ENCODE data around the gene VCL. TPM values are rescaled to one million over a fixed set of nuclear protein-coding genes. Genes with fewer than 3 reads are reported as not detected.

The VCL gene
- total and polyA plus RNA-seq, 9 of the 15 experiments (the other 6 are each of a cell fraction or from before 2014, with no cell fraction given), result 29.8 to 186 (median 76.4) TPM

DNA sequence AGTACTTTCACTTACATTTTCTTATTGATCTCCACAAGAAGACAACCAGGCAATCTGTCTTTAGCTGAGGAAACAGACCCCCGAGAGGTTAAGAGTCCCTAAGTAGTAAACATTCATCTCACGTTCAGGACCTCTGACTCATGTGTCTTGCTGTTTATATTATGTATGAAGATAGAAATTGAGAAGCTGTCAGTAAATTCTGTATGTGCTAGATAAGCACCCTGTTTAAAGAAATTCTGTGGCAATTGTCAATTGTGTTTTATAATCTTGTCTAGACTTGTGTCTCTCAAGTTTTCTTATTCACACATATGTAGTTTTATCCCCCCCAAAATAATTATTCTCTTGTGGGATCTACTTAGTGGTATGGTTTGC lies 167.6 kb downstream of the VCL start (continued):
- TF ChIP-seq BHLHE40 (IDR thresholded peaks at IDR 0.05; ENCODE audit: low read length) (peak; percentile 61; the same call in 1 of the 2 replicates), NBN (IDR thresholded peaks at IDR 0.05; ENCODE audit: low read depth) (no peak), CBFA2T2 (conservative IDR thresholded peaks at IDR 0.05) (peak; percentile 47; the same call in 1 of the 2 replicates), SMAD4 (CRISPR knock-in tag; conservative IDR thresholded peaks at IDR 0.05) (peak; percentile 78), TCF3 (CRISPR knock-in tag; IDR thresholded peaks at IDR 0.05) (peak; percentile 53), SMARCE1 (IDR thresholded peaks at IDR 0.05) (peak; percentile 63; the same call in 1 of the 2 replicates), ZKSCAN8 (CRISPR knock-in tag; IDR thresholded peaks at IDR 0.05) (no peak), KAT8 (IDR thresholded peaks at IDR 0.05; ENCODE audit: low read depth) (no peak), NELFE (IDR thresholded peaks at IDR 0.05; ENCODE audit: insufficient read depth, insufficient read length) (no peak), RBM17 (IDR thresholded peaks at IDR 0.05; ENCODE audit: borderline replicate concordance, low read depth, low read length) (no peak), CBX2 (IDR thresholded peaks at IDR 0.05; ENCODE audit: insufficient read depth, low read length, poor library complexity, severe bottlenecking) (no peak), CEBPB (tag; IDR thresholded peaks at IDR 0.05) (no peak), FOSL1 (tag; conservative IDR thresholded peaks at IDR 0.05) (peak; percentile 57), ZBTB8A (IDR thresholded peaks at IDR 0.05; ENCODE audit: partially characterized antibody) (no peak), JUND (IDR thresholded peaks at IDR 0.05; ENCODE audit: borderline replicate concordance, low read depth, low read length) (0 out of 2 replicates have a peak, but pooled peaks have one; percentile 21), JUND (tag; IDR thresholded peaks at IDR 0.05; ENCODE audit: borderline replicate concordance, low read depth, low read length) (no peak), ZNF655 (CRISPR knock-in tag; IDR thresholded peaks at IDR 0.05) (no peak), ZEB2 (IDR thresholded peaks at IDR 0.05) (no peak), FOXK2 (conservative IDR thresholded peaks at IDR 0.05 in 1 of 2, IDR thresholded peaks at IDR 0.05 in 1 of 2; ENCODE audit: low read depth in 2 of 2) (peak; percentile 63 to 78; a peak in 3 of 4 replicates), TOE1 (IDR thresholded peaks at IDR 0.05; ENCODE audit: borderline replicate concordance) (no peak), TOE1 (CRISPR knock-in tag; IDR thresholded peaks at IDR 0.05; ENCODE audit: borderline replicate concordance, low read depth) (no peak), SOX6 (IDR thresholded peaks at IDR 0.05) (peak; percentile 64; the same call in 1 of the 2 replicates), KHSRP (IDR thresholded peaks at IDR 0.05) (no peak), CEBPG (CRISPR knock-in tag; IDR thresholded peaks at IDR 0.05) (no peak), CEBPG (tag; conservative IDR thresholded peaks at IDR 0.05 in 1 of 2, IDR thresholded peaks at IDR 0.05 in 1 of 2) (no peak), CBFA2T3 (IDR thresholded peaks at IDR 0.05) (peak; percentile 76), ARID1B (IDR thresholded peaks at IDR 0.05) (peak; percentile 70), DPF2 (IDR thresholded peaks at IDR 0.05) (peak; percentile 57; the same call in 1 of the 2 replicates), NCOR1 (IDR thresholded peaks at IDR 0.05) (peak; percentile 70), NR2C2 (CRISPR knock-in tag; IDR thresholded peaks at IDR 0.05) (no peak), NR2C2 (tag; IDR thresholded peaks at IDR 0.05) (no peak), ZNF75A (CRISPR knock-in tag; IDR thresholded peaks at IDR 0.05) (no peak), SMARCA4 (IDR thresholded peaks at IDR 0.05) (peak; percentile 69; the same call in 1 of the 2 replicates), GTF2F1 (IDR thresholded peaks at IDR 0.05; ENCODE audit: low read depth, low read length) (no peak)

Measured in K562 (cell line).